HepG2 (cell line): ENCODE measurements around the gene PSMB11. TPM values are rescaled to one million over a fixed set of nuclear protein-coding genes. Genes with fewer than 3 reads are reported as not detected.

Experiments
- BCL6 ChIP-seq: IDR thresholded peaks from 2 replicates; pipeline ENCODE4 v1.6.1; 2016; ENCODE audit warnings: missing genetic modification reagents, missing compliant biosample characterization
- CBX2 ChIP-seq, 2 experiments: fragments of 200-600 bp in 1 of 2; sonication (generic); formaldehyde crosslinking in 1 of 2; IDR thresholded peaks; 2 replicates each; pipeline versions ENCODE4 v1.7.0 to v1.8.1; 2018 to 2022; ENCODE audit warnings: low read depth in 2 of 2, low read length in 1 of 2, mild to moderate bottlenecking in 1 of 2, missing genetic modification reagents in 1 of 2
- CREB1 ChIP-seq, 2 experiments: fragments of 450-650 bp in 1 of 2; IDR thresholded peaks; 2 replicates each; pipeline ENCODE4 v1.6.1; 2016 to 2017; ENCODE audit warnings: control low read depth in 1 of 2, mild to moderate bottlenecking in 1 of 2, missing compliant biosample characterization in 1 of 2, missing genetic modification characterization in 1 of 2
- CREBL2 ChIP-seq: sonication (generic); formaldehyde crosslinking; IDR thresholded peaks from 2 replicates; pipeline ENCODE4 v1.8.1; 2023; ENCODE audit warnings: missing genetic modification reagents, mild to moderate bottlenecking, borderline replicate concordance
- EHMT2 ChIP-seq: fragments of 200-600 bp; sonication (generic); IDR thresholded peaks from 2 replicates; pipeline ENCODE4 v1.7.0; 2017; ENCODE audit warnings: antibody characterized with exemption, low read depth, low read length, borderline replicate concordance
- GATAD1 ChIP-seq: IDR thresholded peaks from 2 replicates; pipeline ENCODE4 v1.6.1; 2016; ENCODE audit warnings: missing genetic modification reagents, missing compliant biosample characterization
- KMT2B ChIP-seq: IDR thresholded peaks from 2 replicates; pipeline ENCODE4 v1.6.1; 2016; ENCODE audit warnings: missing genetic modification reagents, missing compliant biosample characterization
- MTF1 ChIP-seq: sonication (generic); formaldehyde crosslinking; IDR thresholded peaks from 2 replicates; pipeline ENCODE4 v1.5.0; 2020; ENCODE audit warnings: missing genetic modification reagents
- NR2C2 ChIP-seq: sonication (generic); formaldehyde crosslinking; IDR thresholded peaks from 2 replicates; pipeline ENCODE4 v1.4.0; 2020; ENCODE audit warnings: missing genetic modification reagents, mild to moderate bottlenecking, moderate library complexity, borderline replicate concordance
- RARA ChIP-seq: IDR thresholded peaks from 2 replicates; pipeline ENCODE4 v1.6.1; 2016; ENCODE audit warnings: missing genetic modification reagents, missing compliant biosample characterization
- REXO4 ChIP-seq: sonication (generic); formaldehyde crosslinking; IDR thresholded peaks from 2 replicates; pipeline ENCODE4 v1.8.0; 2022; ENCODE audit warnings: missing genetic modification reagents, mild to moderate bottlenecking, borderline replicate concordance
- SRSF4 ChIP-seq: fragments of 200-400 bp; formaldehyde crosslinking; IDR thresholded peaks from one replicate; pipeline ENCODE4 v1.6.1; 2018; ENCODE audit warnings: mild to moderate bottlenecking, low read depth, low read length, moderate library complexity; ENCODE audit not compliant: poor library complexity, severe bottlenecking
- TAF15 ChIP-seq: fragments of 200-400 bp; formaldehyde crosslinking; IDR thresholded peaks from one replicate; pipeline ENCODE4 v1.6.1; 2018; ENCODE audit warnings: mild to moderate bottlenecking, low read depth, low read length; ENCODE audit not compliant: poor library complexity, severe bottlenecking
- TBL1XR1 ChIP-seq: fragments of 150-350 bp; IDR thresholded peaks from 2 replicates; pipeline ENCODE4 v1.6.1; 2014; ENCODE audit warnings: borderline replicate concordance, low read length; ENCODE audit not compliant: partially characterized antibody
- ZIK1 ChIP-seq: sonication (generic); formaldehyde crosslinking; IDR thresholded peaks from 2 replicates; pipeline ENCODE4 v1.5.0; 2020; ENCODE audit warnings: mild to moderate bottlenecking, low read depth, missing genetic modification reagents, borderline replicate concordance
- ZNF44 ChIP-seq: sonication (generic); formaldehyde crosslinking; IDR thresholded peaks from 2 replicates; pipeline ENCODE4 v1.5.1; 2020; ENCODE audit warnings: mild to moderate bottlenecking, missing genetic modification reagents
- ZNF775 ChIP-seq: sonication (generic); formaldehyde crosslinking; IDR thresholded peaks from 2 replicates; pipeline ENCODE4 v1.4.0; 2020; ENCODE audit warnings: missing genetic modification reagents, mild to moderate bottlenecking, moderate library complexity, borderline replicate concordance
- ZSCAN30 ChIP-seq: sonication (generic); formaldehyde crosslinking; IDR thresholded peaks from 2 replicates; pipeline ENCODE4 v1.5.0; 2020; ENCODE audit warnings: mild to moderate bottlenecking, missing genetic modification reagents
- polyA plus RNA-seq, 8 experiments: library from polyadenylated mRNA; depleted of rRNA in 3 of 8; stranded (reverse) in 7 of 8; unstranded in 1 of 8; fragments of >200 nt; fragmentation: Illumina TruSeq in 4 of 8; extraction: Trizol in 4 of 8; gene quantifications; 2 replicates each; pipeline versions ENCODE4 v1.2.1 to v1.2.3, GENCODE V29; 2011 to 2016; ENCODE audit warnings: low read depth in 4 of 8, missing spikeins in 1 of 8, mixed read lengths in 1 of 8; ENCODE audit not compliant: insufficient read depth in 1 of 8
- total RNA-seq, 5 experiments: library from RNA; depleted of rRNA; stranded (reverse); fragments of >200 nt; fragmentation: Illumina TruSeq; extraction: Trizol; gene quantifications; 2 replicates each; pipeline ENCODE4 v1.2.3, GENCODE V29; 2016; ENCODE audit warnings: low read depth in 1 of 5
- TF ChIP-seq, protein P1 (sequence below): sonication (generic); formaldehyde crosslinking; IDR thresholded peaks from 2 replicates; pipeline ENCODE4 v1.5.0; 2020; ENCODE audit warnings: mild to moderate bottlenecking, missing genetic modification reagents
- TF ChIP-seq, protein P2 (sequence below): IDR thresholded peaks from 2 replicates; pipeline ENCODE4 v1.6.1; 2016; ENCODE audit warnings: mild to moderate bottlenecking, missing biosample characterization, missing genetic modification reagents
- TF ChIP-seq, protein P3 (sequence below): IDR thresholded peaks from 2 replicates; pipeline ENCODE4 v1.6.1; 2016
- TF ChIP-seq, protein P4 (sequence below): sonication (generic); formaldehyde crosslinking; IDR thresholded peaks from 2 replicates; pipeline ENCODE4 v1.8.0; 2022; ENCODE audit warnings: missing genetic modification reagents, mild to moderate bottlenecking, inconsistent platforms, borderline replicate concordance

The PSMB11 gene
- total and polyA plus RNA-seq, 2 of the 13 experiments (the other 11 are each of a cell fraction or from before 2014, with no cell fraction given): not detected

DNA sequence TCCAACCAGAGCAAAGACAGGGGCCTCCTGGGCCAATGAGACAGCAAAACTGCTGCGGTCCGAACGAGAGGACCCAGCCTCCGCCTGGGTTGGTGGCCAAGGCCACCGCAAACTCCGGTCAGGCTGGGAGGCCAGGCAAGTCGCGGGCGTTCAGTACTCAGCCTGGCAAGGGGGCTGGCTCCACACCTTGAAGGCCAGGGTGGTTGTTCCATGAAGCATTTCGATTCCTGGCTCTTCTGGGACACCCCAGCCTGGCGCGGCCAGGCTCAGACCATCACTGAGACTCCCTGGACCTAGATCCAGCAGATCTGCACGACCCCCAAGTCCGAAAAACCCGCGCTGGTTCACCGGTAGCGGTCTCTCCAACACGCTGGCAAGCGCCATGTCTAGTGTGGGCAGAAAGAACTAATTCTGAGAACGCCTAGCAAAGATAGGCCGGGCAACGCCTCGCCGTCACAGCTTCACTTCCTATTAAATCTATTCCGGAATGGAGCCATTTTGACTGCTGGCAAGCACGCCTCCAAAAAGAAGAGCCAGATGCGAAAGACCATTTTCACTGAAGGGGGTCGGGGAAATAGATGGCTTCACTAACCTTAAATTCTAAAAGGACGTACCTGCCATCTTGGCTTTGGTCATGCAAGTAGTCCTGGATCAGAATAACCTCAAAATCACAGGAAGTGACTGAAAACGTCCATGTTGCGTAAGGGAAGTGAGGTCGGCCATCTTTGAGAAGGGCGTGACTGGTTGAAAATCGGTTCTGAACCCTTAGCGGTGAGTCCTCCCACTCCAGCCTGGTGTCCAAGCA lies 7.3 kb upstream of the PSMB11 start, which contains the start of gene PSMB5 (continued):
- no peak for TF ChIP-seq CBX2 (IDR thresholded peaks at IDR 0.05; ENCODE audit: low read depth, low read length)
- no peak for TF ChIP-seq CBX2 (CRISPR knock-in tag; IDR thresholded peaks at IDR 0.05; ENCODE audit: low read depth)
- TF ChIP-seq RARA (CRISPR knock-in tag): peak; percentile 29
- TF ChIP-seq, protein P1, sequence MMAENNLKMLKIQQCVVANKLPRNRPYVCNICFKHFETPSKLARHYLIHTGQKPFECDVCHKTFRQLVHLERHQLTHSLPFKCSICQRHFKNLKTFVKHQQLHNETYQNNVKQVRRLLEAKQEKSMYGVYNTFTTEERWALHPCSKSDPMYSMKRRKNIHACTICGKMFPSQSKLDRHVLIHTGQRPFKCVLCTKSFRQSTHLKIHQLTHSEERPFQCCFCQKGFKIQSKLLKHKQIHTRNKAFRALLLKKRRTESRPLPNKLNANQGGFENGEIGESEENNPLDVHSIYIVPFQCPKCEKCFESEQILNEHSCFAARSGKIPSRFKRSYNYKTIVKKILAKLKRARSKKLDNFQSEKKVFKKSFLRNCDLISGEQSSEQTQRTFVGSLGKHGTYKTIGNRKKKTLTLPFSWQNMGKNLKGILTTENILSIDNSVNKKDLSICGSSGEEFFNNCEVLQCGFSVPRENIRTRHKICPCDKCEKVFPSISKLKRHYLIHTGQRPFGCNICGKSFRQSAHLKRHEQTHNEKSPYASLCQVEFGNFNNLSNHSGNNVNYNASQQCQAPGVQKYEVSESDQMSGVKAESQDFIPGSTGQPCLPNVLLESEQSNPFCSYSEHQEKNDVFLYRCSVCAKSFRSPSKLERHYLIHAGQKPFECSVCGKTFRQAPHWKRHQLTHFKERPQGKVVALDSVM: 0 out of 2 replicates have a peak, but pooled peaks have one; percentile 21
- TF ChIP-seq ZIK1 (CRISPR knock-in tag): peak; percentile 81; the same call in 1 of the 2 replicates
- peak; percentile 97 for TF ChIP-seq NR2C2 (CRISPR knock-in tag)
- peak; percentile 89 for TF ChIP-seq KMT2B (CRISPR knock-in tag)
- TF ChIP-seq, protein P2, sequence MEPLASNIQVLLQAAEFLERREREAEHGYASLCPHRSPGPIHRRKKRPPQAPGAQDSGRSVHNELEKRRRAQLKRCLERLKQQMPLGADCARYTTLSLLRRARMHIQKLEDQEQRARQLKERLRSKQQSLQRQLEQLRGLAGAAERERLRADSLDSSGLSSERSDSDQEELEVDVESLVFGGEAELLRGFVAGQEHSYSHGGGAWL: peak; percentile 93
- peak; percentile 45 for TF ChIP-seq TAF15
- TF ChIP-seq ZNF775: peak; percentile 77; the same call in 1 of the 2 replicates
- no peak for TF ChIP-seq REXO4 (CRISPR knock-in tag)
- peak; percentile 14; the same call in 1 of the 2 replicates for TF ChIP-seq ZNF44 (CRISPR knock-in tag)
- TF ChIP-seq, protein P3, sequence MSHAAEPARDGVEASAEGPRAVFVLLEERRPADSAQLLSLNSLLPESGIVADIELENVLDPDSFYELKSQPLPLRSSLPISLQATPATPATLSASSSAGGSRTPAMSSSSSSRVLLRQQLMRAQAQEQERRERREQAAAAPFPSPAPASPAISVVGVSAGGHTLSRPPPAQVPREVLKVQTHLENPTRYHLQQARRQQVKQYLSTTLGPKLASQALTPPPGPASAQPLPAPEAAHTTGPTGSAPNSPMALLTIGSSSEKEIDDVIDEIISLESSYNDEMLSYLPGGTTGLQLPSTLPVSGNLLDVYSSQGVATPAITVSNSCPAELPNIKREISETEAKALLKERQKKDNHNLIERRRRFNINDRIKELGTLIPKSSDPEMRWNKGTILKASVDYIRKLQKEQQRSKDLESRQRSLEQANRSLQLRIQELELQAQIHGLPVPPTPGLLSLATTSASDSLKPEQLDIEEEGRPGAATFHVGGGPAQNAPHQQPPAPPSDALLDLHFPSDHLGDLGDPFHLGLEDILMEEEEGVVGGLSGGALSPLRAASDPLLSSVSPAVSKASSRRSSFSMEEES (CRISPR knock-in tag): peak; percentile 77
- TF ChIP-seq SRSF4: no peak
- peak; percentile 91 for TF ChIP-seq GATAD1 (CRISPR knock-in tag)
- peak; percentile 66 for TF ChIP-seq TBL1XR1
- peak; percentile 99; the same call in 1 of the 2 replicates for TF ChIP-seq EHMT2
- TF ChIP-seq ZSCAN30 (CRISPR knock-in tag): peak; percentile 93
- peak; percentile 32; the same call in 1 of the 2 replicates for TF ChIP-seq BCL6 (CRISPR knock-in tag)
- TF ChIP-seq MTF1 (CRISPR knock-in tag): no peak
- TF ChIP-seq, protein P4, sequence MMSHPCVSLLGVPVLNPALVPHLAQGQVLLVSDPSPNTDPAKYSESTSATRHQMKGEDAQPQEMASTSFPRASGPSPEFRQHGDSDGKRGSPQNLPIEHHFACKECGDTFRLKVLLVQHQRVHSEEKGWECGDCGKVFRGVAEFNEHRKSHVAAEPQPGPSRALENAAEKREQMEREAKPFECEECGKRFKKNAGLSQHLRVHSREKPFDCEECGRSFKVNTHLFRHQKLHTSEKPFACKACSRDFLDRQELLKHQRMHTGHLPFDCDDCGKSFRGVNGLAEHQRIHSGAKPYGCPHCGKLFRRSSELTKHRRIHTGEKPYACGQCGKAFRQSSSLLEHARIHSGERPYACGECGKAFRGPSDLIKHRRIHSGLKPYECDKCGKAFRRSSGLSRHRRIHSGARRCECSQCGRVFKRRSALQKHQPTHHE (CRISPR knock-in tag): peak; percentile 95; the same call in 1 of the 2 replicates
- peak; percentile 90 for TF ChIP-seq CREB1 (IDR thresholded peaks at IDR 0.05)
- TF ChIP-seq CREB1 (CRISPR knock-in tag; IDR thresholded peaks at IDR 0.05): peak; percentile 98; the same call in 1 of the 2 replicates
- TF ChIP-seq CREBL2 (CRISPR knock-in tag): 0 out of 2 replicates have a peak, but pooled peaks have one; percentile 48
